GM12878 (cell line): ENCODE data around the gene RAB37. TPM values are rescaled to one million over a fixed set of nuclear protein-coding genes. Genes with fewer than 3 reads are reported as not detected.

ENCODE experiments used
- ATAC-seq: fragments of 200-7000 bp; cut with Tn5 transposase; 3 replicates; pipeline ENCODE4 v1.9.1; 2020; ENCODE audit warnings: mild to moderate bottlenecking, moderate library complexity
- BruUV-seq: library from RNA; stranded (reverse); fragments of 400-500 nt; replicated peaks from 2 replicates; lab custom pipeline; 2021; lab: Mats Ljungman, UMichigan
- CTCF ChIA-PET: fragments of 300-600 bp; sonication (Branson Sonifier 250); formaldehyde crosslinking; extraction: SDS; loops from one replicate; lab custom pipeline; 2021; ENCODE audit warnings: inconsistent platforms; lab: Yijun Ruan, JAX
- POLR2A ChIA-PET: fragments of 350-600 bp; formaldehyde crosslinking; extraction: SDS; loops from one replicate; lab custom pipeline; 2021; ENCODE audit warnings: inconsistent platforms; lab: Charles Lee
- RAD21 ChIA-PET: fragments of 300-600 bp; sonication (Branson Sonifier 250); formaldehyde crosslinking; loops from one replicate; lab custom pipeline; 2023; ENCODE audit warnings: antibody characterized with exemption; ENCODE audit not compliant: unreplicated experiment; lab: Charles Lee
- SMC1A ChIA-PET: fragments of 300-600 bp; sonication (Branson Sonifier 250); formaldehyde crosslinking; loops from one replicate; lab custom pipeline; 2023; ENCODE audit not compliant: unreplicated experiment, uncharacterized antibody; lab: Charles Lee
- DNase-seq: peaks from one replicate; pipeline ENCODE4 v3.0.0-alpha.2; 2011; ENCODE audit warnings: low read depth, low spot score
- FAIRE-seq: peaks from 3 replicates; lab custom pipeline; 2011; peaks lifted over from hg19 to GRCh38; lab: Jason Lieb, UNC
- H2AFZ ChIP-seq: 2 replicates; pipeline ENCODE4 v1.6.0; 2011; ENCODE audit warnings: low read depth, low read length, control low read depth; ENCODE audit not compliant: control insufficient read depth
- H3K27ac ChIP-seq: 2 replicates; pipeline ENCODE4 v1.5.1; 2011; ENCODE audit warnings: control low read depth; ENCODE audit not compliant: control insufficient read depth, insufficient read depth
- H3K27me3 ChIP-seq, 2 experiments: replicated peaks in 1 of 2; 2 replicates each; pipeline versions ENCODE4 v1.6.0 to v1.6.1; 2011; ENCODE audit warnings: low read length in 1 of 2; ENCODE audit not compliant: control insufficient read depth in 2 of 2, insufficient read depth in 2 of 2
- H3K36me3 ChIP-seq, 2 experiments: 2 replicates each; pipeline ENCODE4 v1.5.1; 2011; ENCODE audit warnings: low read length in 1 of 2; ENCODE audit not compliant: control insufficient read depth in 2 of 2, insufficient read depth in 2 of 2
- H3K4me1 ChIP-seq: 2 replicates; pipeline ENCODE4 v1.6.1; 2011; ENCODE audit warnings: mild to moderate bottlenecking, low read length, moderate library complexity, mixed read lengths; ENCODE audit not compliant: control insufficient read depth, insufficient read depth
- H3K4me2 ChIP-seq: 2 replicates; pipeline ENCODE4 v1.6.0; 2011; ENCODE audit warnings: control low read depth; ENCODE audit not compliant: control insufficient read depth, insufficient read depth
- H3K4me3 ChIP-seq: fragments of 200-600 bp; sonication (generic); 2 replicates; pipeline ENCODE4 v1.5.1; 2016
- H3K79me2 ChIP-seq: 2 replicates; pipeline ENCODE4 v1.6.0; 2011; ENCODE audit warnings: low read length; ENCODE audit not compliant: control insufficient read depth, insufficient read depth
- H3K9ac ChIP-seq: 2 replicates; pipeline ENCODE4 v1.8.0; 2011; ENCODE audit warnings: low read length, control low read depth, mixed read lengths; ENCODE audit not compliant: control insufficient read depth, insufficient read depth
- H3K9me3 ChIP-seq: replicated peaks from 3 replicates; pipeline ENCODE4 v1.5.1; 2011; ENCODE audit warnings: mild to moderate bottlenecking, low read length; ENCODE audit not compliant: control insufficient read depth, insufficient read depth
- H4K20me1 ChIP-seq: 2 replicates; pipeline ENCODE4 v1.6.0; 2011; ENCODE audit not compliant: control insufficient read depth, insufficient read depth
- CBFB ChIP-seq: IDR thresholded peaks from 2 replicates; pipeline ENCODE4 v1.6.1; 2016; ENCODE audit warnings: antibody characterized with exemption, low read depth
- CHD1 ChIP-seq: IDR thresholded peaks from 2 replicates; pipeline ENCODE4 v1.6.1; 2012; ENCODE audit warnings: low read depth, low read length, improper control_type of control experiment
- HDAC2 ChIP-seq: fragments of 200-600 bp; sonication (generic); IDR thresholded peaks from 2 replicates; pipeline ENCODE4 v1.6.1; 2017
- KDM1A ChIP-seq: fragments of 200-600 bp; sonication (generic); IDR thresholded peaks from 2 replicates; pipeline ENCODE4 v1.6.1; 2016; ENCODE audit warnings: borderline replicate concordance
- POLR2A ChIP-seq: IDR thresholded peaks from 2 replicates; pipeline ENCODE4 v1.6.1; 2011; ENCODE audit warnings: low read depth, mild to moderate bottlenecking, low read length
- POU2F2 ChIP-seq: IDR thresholded peaks from 3 replicates; pipeline ENCODE4 v1.6.1; 2011; ENCODE audit warnings: low read depth, mild to moderate bottlenecking, low read length, borderline replicate concordance
- SIN3A ChIP-seq: IDR thresholded peaks from 2 replicates; pipeline ENCODE4 v1.6.1; 2012; ENCODE audit warnings: low read depth, low read length, improper control_type of control experiment
- SMC3 ChIP-seq: IDR thresholded peaks from 2 replicates; pipeline ENCODE4 v1.6.1; 2011; ENCODE audit warnings: low read length, improper control_type of control experiment, borderline replicate concordance
- TCF3 ChIP-seq: IDR thresholded peaks from 2 replicates; pipeline ENCODE4 v1.6.1; 2012; ENCODE audit warnings: low read depth, mild to moderate bottlenecking, low read length, borderline replicate concordance; ENCODE audit not compliant: insufficient read depth
- YY1 ChIP-seq: IDR thresholded peaks from 2 replicates; pipeline ENCODE4 v1.6.1; 2011; ENCODE audit warnings: low read depth, mild to moderate bottlenecking, low read length
- ZNF384 ChIP-seq: IDR thresholded peaks from 2 replicates; pipeline ENCODE4 v1.6.1; 2012; ENCODE audit warnings: low read depth, mild to moderate bottlenecking, low read length, improper control_type of control experiment, borderline replicate concordance
- ZZZ3 ChIP-seq: IDR thresholded peaks from 2 replicates; pipeline ENCODE4 v1.6.1; 2011; ENCODE audit warnings: low read depth; ENCODE audit not compliant: control insufficient read depth, insufficient read length
- WGBS: methylation state at CpG from one replicate; pipeline ENCODE4 v1.1.6; 2016; ENCODE audit warnings: low lambda C conversion rate; ENCODE audit not compliant: insufficient replicate concordance, insufficient coverage; ENCODE audit errors: missing lambda C conversion rate; 5-methylcytosine and 5-hydroxymethylcytosine counted together
- in situ Hi-C: fragments of 300-500 bp; cut with MboI; formaldehyde crosslinking; loops from 9 replicates; pipeline ENCODE4 v1.14.3; 2018; ENCODE audit warnings: mixed read lengths
- intact Hi-C: fragments of 100-400 bp; cut with micrococcal nuclease; formaldehyde crosslinking; loops from one replicate; pipeline ENCODE4 v1.14.2; 2022; ENCODE audit not compliant: unreplicated experiment
- polyA plus RNA-seq, 11 experiments: library from polyadenylated mRNA; depleted of rRNA in 4 of 11; unstranded in 6 of 11; stranded (reverse) in 5 of 11; fragments of >200 nt; fragmentation: Nextera tagmentation in 4 of 11; fragmentation: Illumina TruSeq in 1 of 11; extraction: Ambion mirVana in 4 of 11; extraction: Trizol in 1 of 11; gene quantifications; 1 replicate in 1 of 11; 2 replicates in 10 of 11; pipeline versions ENCODE4 v1.2.1 to v1.2.3, GENCODE V29; 2011 to 2016; ENCODE audit warnings: inconsistent platforms in 2 of 11, missing spikeins in 2 of 11, low read depth in 1 of 11
- total RNA-seq, 4 experiments: library from RNA; depleted of rRNA in 3 of 4; stranded (reverse); fragments of >200 nt in 3 of 4; fragmentation: Illumina TruSeq in 1 of 4; extraction: Trizol in 1 of 4; gene quantifications; 2 replicates each; pipeline versions ENCODE4 v1.2.1 to v1.2.3, GENCODE V29; 2013 to 2021

RAB37 gene
- total and polyA plus RNA-seq, 10 of the 15 experiments (the other 5 are each of a cell fraction or from before 2014, with no cell fraction given): 0.48 to 5.6 (median 1.7) TPM

DNA sequence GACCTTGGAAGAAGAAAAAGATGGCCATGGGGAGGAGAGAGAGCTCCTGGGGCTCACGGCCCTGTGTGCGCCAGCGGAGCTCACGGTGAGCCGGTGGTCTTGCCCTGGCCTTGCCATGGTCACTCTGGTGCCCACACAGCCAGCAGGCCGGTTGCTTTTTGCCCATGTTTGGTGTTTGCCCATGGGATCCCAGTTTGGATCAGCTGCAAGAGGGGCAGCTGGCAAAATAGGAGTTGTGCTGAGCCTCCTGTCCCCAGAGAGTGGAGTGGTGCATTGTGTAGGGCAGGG lies 12.9 kb downstream of the RAB37 start:
- Histone ChIP-seq H3K27ac (no peak overlapping the region), H3K9me3 (no peaks in the 10 kb centered on the region), H3K9ac (peak overlapping the region; percentile 73), H3K4me2 (peak overlapping the region; percentile 92), H3K79me2 (peaks cover 33% of the 10 kb centered on the region), H2AFZ (no peak overlapping the region), H3K27me3 (no peaks in the 10 kb centered on the region), H3K36me3 (no peaks in the 10 kb centered on the region; a peak in 1 of 4 replicates), H4K20me1 (no peaks in the 10 kb centered on the region), H3K4me1 (peaks cover 3% of the 10 kb centered on the region), H3K4me3 (peak overlapping the region; percentile 96)
- CTCF ChIA-PET: interaction anchor here (0.6 to 2.1 kb wide), 16 partner anchors 11 to 537 kb away, joined by 3 to 12 read pairs (median 3); partner anchors contain the start of genes NAT9 and RAB37
- RAD21 ChIA-PET: interaction anchor here (0.7 to 2.9 kb wide), 7 partner anchors 10 to 211 kb away, joined by 3 to 11 read pairs (median 4); a partner anchor contains a TSS
- DNase-seq: no peak
- BruUV-seq: TSS peak; percentile 29
- no peak for TF ChIP-seq CBFB
- TF ChIP-seq SMC3: no peak
- TF ChIP-seq HDAC2: no peak
- no peak for TF ChIP-seq KDM1A
- TF ChIP-seq CHD1: no peak
- no peak for TF ChIP-seq ZZZ3
- no peak for TF ChIP-seq YY1
- no peak for TF ChIP-seq POLR2A
- no peak for TF ChIP-seq POU2F2
- TF ChIP-seq ZNF384: no peak
- no peak for TF ChIP-seq SIN3A
- no peak for TF ChIP-seq TCF3
- intact Hi-C loops (no loop called here), in situ Hi-C loops (no loop called here)
- 45% methylated on average over 6 of the region's 6 CpGs for WGBS
- FAIRE-seq: no peak
- no peak for ATAC-seq
- SMC1A ChIA-PET: interaction anchor here (1.2 to 3.1 kb wide), 6 partner anchors 9 to 93 kb away, joined by 3 to 10 read pairs (median 6); partner anchors contain the start of genes NAT9 and RAB37
- POLR2A ChIA-PET: interaction anchor here (0.6 to 3.9 kb wide), 6 partner anchors 10 to 124 kb away, joined by 3 to 17 read pairs (median 10); partner anchors contain the start of genes NAT9 and RAB37
